Naive thymus-derived CD4-positive, alpha-beta T cell (primary cell): ENCODE results near the gene SUSD2. TPM values are rescaled to one million over a fixed set of nuclear protein-coding genes. Genes with fewer than 3 reads are reported as not detected.
"Not testable (repeated sequence)": the region's sequence is repeated elsewhere in the genome, so short reads cannot be mapped to it uniquely, and the experiment has no call there.

Experiments used
- ATAC-seq: fragments of 150-1000 bp; cut with Tn5 transposase; 2 replicates; pipeline ENCODE4 v1.10.0; 2021; ENCODE audit warnings: mild to moderate bottlenecking, moderate library complexity
- CTCF ChIA-PET: fragments of 350-600 bp; sonication (Branson Sonifier 250); formaldehyde crosslinking; loops from one replicate; lab custom pipeline; 2021; ENCODE audit warnings: antibody characterized with exemption; lab: Charles Lee
- POLR2A ChIA-PET: fragments of 350-600 bp; sonication (Branson Sonifier 250); formaldehyde crosslinking; loops from one replicate; lab custom pipeline; 2021; ENCODE audit warnings: antibody characterized with exemption, inconsistent platforms; lab: Charles Lee
- DNase-seq, 9 donors: peaks; one replicate each; pipeline versions ENCODE4 v3.0.0 to v3.0.0-alpha.2; 2020 to 2022; ENCODE audit warnings: mixed read lengths in 1 of 9
- H3K27ac ChIP-seq: one replicate; pipeline ENCODE4 v1.7.0; 2013; ENCODE audit warnings: mild to moderate bottlenecking, low read depth, low read length, moderate library complexity
- H3K27me3 ChIP-seq, 2 donors: one replicate each; pipeline ENCODE4 v1.7.0; 2013; ENCODE audit warnings: low read length in 2 of 2, mild to moderate bottlenecking in 2 of 2, moderate library complexity in 2 of 2; ENCODE audit not compliant: control insufficient read depth in 2 of 2, insufficient read depth in 2 of 2
- H3K36me3 ChIP-seq, 3 experiments: 1 replicate in 2 of 3; 2 replicates in 1 of 3; pipeline ENCODE4 v1.7.0; 2013; ENCODE audit warnings: low read length in 3 of 3, mild to moderate bottlenecking in 3 of 3, moderate library complexity in 1 of 3; ENCODE audit not compliant: insufficient read depth in 3 of 3, control insufficient read depth in 2 of 3
- H3K4me1 ChIP-seq, 2 donors: one replicate each; pipeline ENCODE4 v1.7.0; 2013; ENCODE audit warnings: low read length in 2 of 2, mild to moderate bottlenecking in 2 of 2, moderate library complexity in 1 of 2; ENCODE audit not compliant: control insufficient read depth in 2 of 2, insufficient read depth in 2 of 2
- H3K4me3 ChIP-seq: 2 replicates; pipeline ENCODE4 v1.7.0; 2013; ENCODE audit warnings: mild to moderate bottlenecking, low read length
- H3K9me3 ChIP-seq, 3 experiments: 1 replicate in 2 of 3; 2 replicates in 1 of 3; pipeline ENCODE4 v1.7.0; 2013; ENCODE audit warnings: low read length in 3 of 3; ENCODE audit not compliant: control insufficient read depth in 2 of 3
- H3K27ac Mint-ChIP-seq, 9 donors: one replicate each; pipeline ENCODE4 v1.8.0; 2020 to 2022; ENCODE audit warnings: mixed read lengths in 9 of 9, mild to moderate bottlenecking in 8 of 9, moderate library complexity in 5 of 9, inconsistent platforms in 2 of 9
- H3K27me3 Mint-ChIP-seq, 5 donors: one replicate each; pipeline ENCODE4 v1.8.0; 2021 to 2022; ENCODE audit warnings: mixed read lengths in 5 of 5, mild to moderate bottlenecking in 1 of 5
- H3K36me3 Mint-ChIP-seq, 5 donors: one replicate each; pipeline ENCODE4 v1.8.0; 2020 to 2022; ENCODE audit warnings: mixed read lengths in 5 of 5, mild to moderate bottlenecking in 3 of 5, inconsistent platforms in 1 of 5
- H3K4me1 Mint-ChIP-seq, 7 donors: one replicate each; pipeline ENCODE4 v1.8.0; 2020 to 2022; ENCODE audit warnings: mixed read lengths in 7 of 7, mild to moderate bottlenecking in 3 of 7, inconsistent platforms in 1 of 7
- H3K4me3 Mint-ChIP-seq, 10 donors: one replicate each; pipeline ENCODE4 v1.8.0; 2020 to 2022; ENCODE audit warnings: mild to moderate bottlenecking in 10 of 10, mixed read lengths in 10 of 10, moderate library complexity in 6 of 10, inconsistent platforms in 2 of 10
- H3K9me3 Mint-ChIP-seq, 11 donors: one replicate each; pipeline ENCODE4 v1.8.0; 2020 to 2022; ENCODE audit warnings: mixed read lengths in 11 of 11, mild to moderate bottlenecking in 4 of 11, inconsistent platforms in 1 of 11, moderate library complexity in 1 of 11
- intact Hi-C, 2 donors: fragments of 100-400 bp; cut with micrococcal nuclease; formaldehyde crosslinking; loops; one replicate each; pipeline ENCODE4 v1.15.1; 2023
- polyA plus RNA-seq, 2 donors: library from polyadenylated mRNA; unstranded; fragments of 300-500 nt; fragmentation: Illumina TruSeq; gene quantifications; one replicate each; pipeline ENCODE4 v1.2.3, GENCODE V29; 2021
- total RNA-seq, 6 experiments: library from RNA in 5 of 6; stranded (reverse) in 5 of 6; gene quantifications; 1 replicate in 5 of 6; 2 replicates in 1 of 6; pipeline ENCODE4 v1.2.3 and lab custom pipeline; 2021 to 2026

SUSD2 gene
- total and polyA plus RNA-seq, 7 experiments from 2014 or later: 0.40 to 2.3 (median 1.4) TPM; not detected in 1

DNA sequence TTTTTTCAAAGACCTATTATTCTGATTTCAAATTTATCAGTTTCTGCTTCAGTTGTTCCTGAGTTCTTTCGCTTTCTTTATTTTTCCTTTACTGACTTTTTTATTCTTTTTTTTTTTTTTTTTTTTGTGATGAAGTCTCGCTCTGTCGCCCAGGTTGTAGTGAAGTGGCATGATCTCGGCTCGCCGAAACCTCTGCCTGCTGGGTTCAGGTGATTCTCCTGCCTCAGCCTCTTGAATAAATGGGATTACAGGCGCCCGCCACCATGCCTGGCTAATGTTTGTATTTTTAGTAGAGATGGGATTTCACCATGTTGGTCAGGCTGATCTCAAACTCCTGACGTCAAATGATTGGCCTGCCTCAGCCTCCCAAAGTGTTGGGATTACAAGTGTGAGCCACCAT is 31.8 kb downstream of the SUSD2 start:
- H3K36me3 ChIP-seq, H3K4me1 ChIP-seq, H3K27ac ChIP-seq, ATAC-seq, POLR2A ChIA-PET, H3K9me3 ChIP-seq, H3K4me3 ChIP-seq, H3K27me3 Mint-ChIP-seq, H3K27ac Mint-ChIP-seq, intact Hi-C loops, H3K36me3 Mint-ChIP-seq, H3K9me3 Mint-ChIP-seq, DNase-seq, H3K4me1 Mint-ChIP-seq, H3K4me3 Mint-ChIP-seq, H3K27me3 ChIP-seq: not testable (repeated sequence)
- CTCF ChIA-PET: interaction anchor here (1.4 kb wide), 1 partner anchor 10 kb away, joined by 3 read pairs; no protein-coding TSS in a partner anchor

DNA sequence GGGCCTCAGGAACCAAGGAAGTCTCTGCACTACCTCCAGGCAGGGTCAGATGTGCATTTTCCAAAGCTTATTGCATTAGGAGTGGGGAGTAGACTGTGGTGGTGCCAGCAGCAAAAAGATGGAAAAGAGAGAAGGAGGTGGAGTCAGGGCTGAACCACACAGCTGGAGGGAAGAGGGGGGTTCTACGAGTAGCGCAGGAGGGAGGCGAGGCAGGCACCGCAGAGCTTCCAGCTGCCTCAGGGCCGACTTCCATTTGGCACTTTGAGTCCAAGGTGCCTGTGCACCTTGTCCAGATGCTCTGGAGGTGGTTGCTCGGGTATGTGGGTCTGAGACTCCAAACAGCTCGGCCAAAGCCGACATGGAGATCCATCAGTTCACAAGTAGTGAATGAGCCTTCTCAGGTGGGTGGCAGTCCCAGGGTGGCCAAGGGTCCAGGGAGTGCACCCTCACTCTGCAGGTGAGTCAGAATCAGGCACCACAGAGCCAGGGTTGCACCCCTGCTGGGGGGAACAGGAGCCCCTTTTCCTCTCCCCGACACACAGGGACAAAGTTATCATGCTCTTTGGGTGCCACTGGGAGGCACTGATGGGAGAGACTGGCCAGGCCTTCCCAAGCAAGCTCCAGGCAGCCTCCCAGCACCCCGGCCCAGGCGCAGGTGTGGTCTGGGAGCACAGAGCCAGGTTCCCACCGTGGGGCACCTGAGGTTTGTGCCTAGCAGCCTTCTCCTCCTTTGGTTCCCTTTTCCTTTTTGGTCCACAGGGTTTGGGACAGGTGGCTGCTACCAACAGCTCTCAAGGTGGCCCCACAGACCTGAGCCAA is 33.4 kb downstream of the SUSD2 start:
- CTCF ChIA-PET: no interaction called here

DNA sequence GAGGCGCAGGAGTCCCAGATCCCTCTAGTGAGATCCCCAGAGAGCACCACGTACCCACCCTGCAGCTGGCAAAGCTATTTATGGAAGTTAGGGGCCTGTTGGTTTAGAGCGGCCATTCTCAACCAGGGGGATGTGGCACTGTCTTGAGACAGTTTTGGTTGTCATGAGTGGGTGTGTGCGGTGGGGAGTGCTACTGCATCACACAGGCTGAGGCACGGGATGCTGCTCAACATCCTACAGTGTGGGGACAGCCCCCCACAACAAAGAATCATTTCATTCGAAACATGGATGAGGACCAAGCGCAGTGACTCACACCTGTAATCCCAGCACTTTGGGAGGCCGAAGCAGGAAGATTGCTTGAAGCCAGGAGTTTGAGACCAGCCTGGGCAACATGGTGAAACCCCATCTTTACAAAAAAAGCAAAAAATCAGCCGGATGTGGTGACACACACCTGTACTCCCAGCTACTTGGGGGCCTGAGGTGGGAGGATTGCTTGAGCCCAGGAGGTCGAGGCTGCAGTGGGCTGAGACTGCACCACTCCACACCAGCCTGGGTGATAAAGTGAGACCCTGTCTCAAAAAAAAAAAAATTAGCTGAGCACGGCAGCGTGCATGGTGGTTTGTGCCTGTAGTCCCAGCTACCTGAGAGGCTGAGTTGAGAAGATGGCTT is 35.4 kb downstream of the SUSD2 start:
- no peaks in the 10 kb centered on the region for H3K4me1 Mint-ChIP-seq
- no peaks in the 10 kb centered on the region for H3K36me3 Mint-ChIP-seq
- H3K4me3 Mint-ChIP-seq: no peak overlapping the region
- H3K4me1 ChIP-seq: no peaks in the 10 kb centered on the region
- H3K9me3 Mint-ChIP-seq: no peaks in the 10 kb centered on the region
- no peaks in the 10 kb centered on the region for H3K36me3 ChIP-seq
- no peak overlapping the region for H3K27ac Mint-ChIP-seq
- H3K4me3 ChIP-seq: no peak overlapping the region
- CTCF ChIA-PET: interaction anchor here (0.7 kb wide), 1 partner anchor 110 kb away, joined by 3 read pairs; no protein-coding TSS in a partner anchor
- no peak for ATAC-seq
- DNase-seq: no peak
- intact Hi-C loops: no loop called here
- POLR2A ChIA-PET: no interaction called here
- peaks cover 0 to 5% (median 0%) of the 10 kb centered on the region in 5 donors for H3K27me3 Mint-ChIP-seq
- no peaks in the 10 kb centered on the region for H3K9me3 ChIP-seq
- no peak overlapping the region for H3K27ac ChIP-seq
- no peaks in the 10 kb centered on the region for H3K27me3 ChIP-seq

More for the DNA sequence above, 33.4 kb downstream of the SUSD2 start:
- no peak for DNase-seq
- Histone ChIP-seq H3K9me3 (no peaks in the 10 kb centered on the region), H3K4me3 (no peak overlapping the region), H3K27me3 (no peaks in the 10 kb centered on the region), H3K4me1 (no peaks in the 10 kb centered on the region), H3K36me3 (no peaks in the 10 kb centered on the region), H3K27ac (no peak overlapping the region)
- Mint-ChIP-seq H3K4me3 (no peak overlapping the region), H3K36me3 (no peaks in the 10 kb centered on the region), H3K27ac (peak overlapping the region in 1 of 9 donors; percentile 49), H3K27me3 (peaks cover 0 to 5% (median 0%) of the 10 kb centered on the region in 5 donors), H3K9me3 (no peaks in the 10 kb centered on the region), H3K4me1 (peaks cover 0 to under 1% (median 0%) of the 10 kb centered on the region in 7 donors)
- POLR2A ChIA-PET: no interaction called here
- intact Hi-C loops: no loop called here
- ATAC-seq: no peak

DNA sequence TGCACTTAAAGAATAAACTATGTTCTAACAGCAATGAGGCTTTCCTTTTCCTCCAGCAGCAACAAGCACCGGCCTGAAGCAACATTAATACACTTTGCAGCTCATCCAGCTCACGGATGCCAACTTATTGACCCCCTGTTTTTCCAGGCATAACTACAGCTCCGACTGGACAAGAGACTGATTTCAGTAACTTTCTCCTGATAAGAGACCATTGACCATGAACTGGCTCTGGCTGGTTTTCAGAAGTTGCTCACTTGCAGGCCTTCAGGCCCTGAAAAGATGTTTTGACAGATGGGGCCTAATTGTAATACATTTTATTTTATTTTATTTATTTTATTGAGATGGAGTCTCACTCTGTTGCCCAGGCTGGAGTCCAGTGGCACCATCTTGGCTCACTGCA is 36.1 kb downstream of the SUSD2 start:
- Histone ChIP-seq H3K27me3 (no peaks in the 10 kb centered on the region), H3K4me1 (no peaks in the 10 kb centered on the region), H3K9me3 (no peaks in the 10 kb centered on the region), H3K36me3 (no peaks in the 10 kb centered on the region), H3K4me3 (no peak overlapping the region), H3K27ac (no peak overlapping the region)
- intact Hi-C loops: no loop called here
- H3K27ac Mint-ChIP-seq: no peak overlapping the region
- H3K4me3 Mint-ChIP-seq: no peak overlapping the region
- H3K36me3 Mint-ChIP-seq: peaks cover 0 to 1% (median 0%) of the 10 kb centered on the region in 5 donors
- ATAC-seq (no peak), DNase-seq (no peak)
- ChIA-PET CTCF (interaction anchor here (0.7 kb wide), 2 partner anchors 25 to 111 kb away, joined by 3 read pairs; no protein-coding TSS in a partner anchor), POLR2A (no interaction called here)
- H3K4me1 Mint-ChIP-seq: no peaks in the 10 kb centered on the region
- H3K27me3 Mint-ChIP-seq: peaks cover 0 to 5% (median 0%) of the 10 kb centered on the region in 5 donors
- H3K9me3 Mint-ChIP-seq: no peaks in the 10 kb centered on the region

DNA sequence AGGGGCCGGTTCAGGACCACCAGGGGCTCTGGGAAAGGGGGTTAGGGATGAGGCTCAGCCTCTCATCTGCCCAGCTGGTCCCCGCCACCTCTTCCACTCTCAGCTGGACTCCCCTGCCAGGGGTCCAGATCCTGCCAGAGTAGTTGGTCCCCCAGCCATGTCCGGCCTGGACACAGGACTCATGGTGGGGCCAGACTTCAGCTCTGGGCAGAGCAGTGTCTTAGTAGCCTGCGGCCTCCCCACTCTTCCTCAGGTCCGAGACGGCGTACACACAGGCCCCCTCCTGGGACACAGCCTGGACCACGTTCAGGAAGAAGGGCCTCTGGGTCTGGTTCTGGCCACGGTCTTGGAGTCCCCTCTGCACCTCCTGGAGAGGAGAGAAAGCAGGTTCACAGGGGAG is 38.5 kb downstream of the SUSD2 start:
- ChIA-PET CTCF (no interaction called here), POLR2A (no interaction called here)
- Mint-ChIP-seq H3K27me3 (no peaks in the 10 kb centered on the region), H3K9me3 (peaks cover 0 to 6% (median 0%) of the 10 kb centered on the region in 11 donors), H3K27ac (no peak overlapping the region), H3K36me3 (peaks cover 0 to 3% (median 0%) of the 10 kb centered on the region in 5 donors), H3K4me1 (no peaks in the 10 kb centered on the region), H3K4me3 (no peak overlapping the region)
- Histone ChIP-seq H3K27me3 (no peaks in the 10 kb centered on the region), H3K36me3 (no peaks in the 10 kb centered on the region), H3K27ac (no peak overlapping the region), H3K9me3 (no peaks in the 10 kb centered on the region), H3K4me1 (no peaks in the 10 kb centered on the region), H3K4me3 (no peak overlapping the region)
- ATAC-seq: no peak
- no peak for DNase-seq
- intact Hi-C loops: no loop called here

DNA sequence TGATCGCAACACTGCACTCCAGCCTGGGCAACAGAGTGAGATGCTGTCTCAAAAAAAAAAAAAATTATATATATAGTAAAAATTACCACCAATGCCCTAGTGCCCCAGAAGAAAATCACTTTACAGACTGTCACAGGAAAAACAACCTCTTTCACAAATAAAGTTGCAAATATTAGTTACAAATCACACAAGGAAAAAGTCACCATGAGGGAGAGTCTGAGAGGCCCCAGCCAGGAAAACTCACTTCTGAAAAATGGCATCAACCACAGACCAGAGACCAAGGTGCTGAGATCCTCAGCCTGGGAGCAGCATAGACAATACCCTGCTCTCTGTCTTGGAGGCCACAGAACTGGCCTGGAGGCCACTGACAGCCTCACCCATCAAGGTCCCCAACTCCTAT is 43.2 kb downstream of the SUSD2 start:
- intact Hi-C loops: no loop called here
- no peaks in the 10 kb centered on the region for H3K27me3 Mint-ChIP-seq
- Histone ChIP-seq H3K9me3 (no peaks in the 10 kb centered on the region), H3K4me1 (no peaks in the 10 kb centered on the region), H3K4me3 (no peak overlapping the region), H3K36me3 (no peaks in the 10 kb centered on the region), H3K27me3 (no peaks in the 10 kb centered on the region), H3K27ac (no peak overlapping the region)
- POLR2A ChIA-PET: interaction anchor here (0.9 kb wide), 1 partner anchor 15 kb away, joined by 3 read pairs; no protein-coding TSS in a partner anchor
- CTCF ChIA-PET: no interaction called here
- H3K4me3 Mint-ChIP-seq: no peak overlapping the region
- H3K9me3 Mint-ChIP-seq: peaks cover 0 to 6% (median 1%) of the 10 kb centered on the region in 11 donors
- ATAC-seq (no peak), DNase-seq (no peak)
- no peak overlapping the region for H3K27ac Mint-ChIP-seq
- peaks cover 0 to 7% (median 0%) of the 10 kb centered on the region in 5 donors for H3K36me3 Mint-ChIP-seq
- no peaks in the 10 kb centered on the region for H3K4me1 Mint-ChIP-seq
